ENCODE results near the gene SYNE2.
"Not testable (repeated sequence)": the region's sequence is repeated elsewhere in the genome, so short reads cannot be mapped to it uniquely, and the experiment has no call there.

Gene SYNE2, protein sequence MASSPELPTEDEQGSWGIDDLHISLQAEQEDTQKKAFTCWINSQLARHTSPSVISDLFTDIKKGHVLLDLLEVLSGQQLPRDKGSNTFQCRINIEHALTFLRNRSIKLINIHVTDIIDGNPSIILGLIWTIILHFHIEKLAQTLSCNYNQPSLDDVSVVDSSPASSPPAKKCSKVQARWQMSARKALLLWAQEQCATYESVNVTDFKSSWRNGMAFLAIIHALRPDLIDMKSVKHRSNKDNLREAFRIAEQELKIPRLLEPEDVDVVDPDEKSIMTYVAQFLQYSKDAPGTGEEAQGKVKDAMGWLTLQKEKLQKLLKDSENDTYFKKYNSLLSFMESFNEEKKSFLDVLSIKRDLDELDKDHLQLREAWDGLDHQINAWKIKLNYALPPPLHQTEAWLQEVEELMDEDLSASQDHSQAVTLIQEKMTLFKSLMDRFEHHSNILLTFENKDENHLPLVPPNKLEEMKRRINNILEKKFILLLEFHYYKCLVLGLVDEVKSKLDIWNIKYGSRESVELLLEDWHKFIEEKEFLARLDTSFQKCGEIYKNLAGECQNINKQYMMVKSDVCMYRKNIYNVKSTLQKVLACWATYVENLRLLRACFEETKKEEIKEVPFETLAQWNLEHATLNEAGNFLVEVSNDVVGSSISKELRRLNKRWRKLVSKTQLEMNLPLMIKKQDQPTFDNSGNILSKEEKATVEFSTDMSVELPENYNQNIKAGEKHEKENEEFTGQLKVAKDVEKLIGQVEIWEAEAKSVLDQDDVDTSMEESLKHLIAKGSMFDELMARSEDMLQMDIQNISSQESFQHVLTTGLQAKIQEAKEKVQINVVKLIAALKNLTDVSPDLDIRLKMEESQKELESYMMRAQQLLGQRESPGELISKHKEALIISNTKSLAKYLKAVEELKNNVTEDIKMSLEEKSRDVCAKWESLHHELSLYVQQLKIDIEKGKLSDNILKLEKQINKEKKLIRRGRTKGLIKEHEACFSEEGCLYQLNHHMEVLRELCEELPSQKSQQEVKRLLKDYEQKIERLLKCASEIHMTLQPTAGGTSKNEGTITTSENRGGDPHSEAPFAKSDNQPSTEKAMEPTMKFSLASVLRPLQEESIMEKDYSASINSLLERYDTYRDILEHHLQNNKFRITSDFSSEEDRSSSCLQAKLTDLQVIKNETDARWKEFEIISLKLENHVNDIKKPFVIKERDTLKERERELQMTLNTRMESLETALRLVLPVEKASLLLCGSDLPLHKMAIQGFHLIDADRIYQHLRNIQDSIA (N-terminal part only)

DNA sequence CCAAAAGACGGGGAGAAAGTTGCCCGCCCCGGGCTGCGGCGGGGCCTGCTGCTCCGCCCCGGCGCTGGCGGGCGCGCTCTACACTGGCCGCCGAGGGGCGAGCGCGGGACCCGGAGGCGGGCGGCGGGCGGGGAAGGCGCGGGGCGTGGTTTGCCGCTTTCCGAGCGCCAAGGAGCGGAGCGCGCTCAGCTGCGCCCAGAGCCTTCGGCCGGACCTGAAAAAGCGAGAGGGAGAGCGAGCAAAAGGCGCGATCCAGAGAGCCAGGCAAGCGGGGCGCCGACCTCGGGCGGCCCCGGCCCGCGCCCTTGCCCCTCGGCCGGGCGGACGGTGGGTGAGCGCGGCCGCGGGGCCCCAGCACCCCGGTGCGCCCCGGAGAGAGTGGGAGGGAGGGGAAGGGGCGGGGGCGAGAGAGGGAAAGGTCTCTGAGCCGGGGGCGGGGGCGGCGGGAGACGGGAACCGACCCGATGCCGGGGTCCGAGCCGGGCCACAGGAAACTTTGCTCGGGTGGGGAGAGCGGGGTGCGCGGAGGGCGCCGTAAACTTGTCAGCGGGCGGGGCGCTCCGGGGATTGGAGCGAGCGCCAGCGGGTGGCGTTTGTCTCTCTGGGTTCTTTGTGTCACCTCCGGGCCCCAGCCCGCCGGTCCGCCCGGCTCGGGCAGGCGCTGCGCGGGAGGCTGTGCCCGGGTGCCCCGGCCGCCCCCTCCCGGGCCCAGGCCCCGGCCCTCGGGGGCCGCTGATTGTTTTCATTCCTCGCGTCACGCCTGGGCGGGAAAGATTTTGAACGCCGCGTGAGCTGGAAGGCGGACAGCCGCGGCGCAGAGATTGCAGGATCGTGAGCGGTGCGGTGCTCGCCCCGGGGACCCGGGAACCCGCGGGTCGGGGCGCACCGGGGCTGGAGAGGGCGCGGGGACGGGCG, at the start of gene SYNE2:
Gene SYNE2, plus strand, starts transcription at position 188 of the 915 bp plus-strand sequence. CDS start 56,145 bp downstream, outside the sequence.
- DNase-seq (ENCODE audit: low read depth) = peak; percentile 28

DNA sequence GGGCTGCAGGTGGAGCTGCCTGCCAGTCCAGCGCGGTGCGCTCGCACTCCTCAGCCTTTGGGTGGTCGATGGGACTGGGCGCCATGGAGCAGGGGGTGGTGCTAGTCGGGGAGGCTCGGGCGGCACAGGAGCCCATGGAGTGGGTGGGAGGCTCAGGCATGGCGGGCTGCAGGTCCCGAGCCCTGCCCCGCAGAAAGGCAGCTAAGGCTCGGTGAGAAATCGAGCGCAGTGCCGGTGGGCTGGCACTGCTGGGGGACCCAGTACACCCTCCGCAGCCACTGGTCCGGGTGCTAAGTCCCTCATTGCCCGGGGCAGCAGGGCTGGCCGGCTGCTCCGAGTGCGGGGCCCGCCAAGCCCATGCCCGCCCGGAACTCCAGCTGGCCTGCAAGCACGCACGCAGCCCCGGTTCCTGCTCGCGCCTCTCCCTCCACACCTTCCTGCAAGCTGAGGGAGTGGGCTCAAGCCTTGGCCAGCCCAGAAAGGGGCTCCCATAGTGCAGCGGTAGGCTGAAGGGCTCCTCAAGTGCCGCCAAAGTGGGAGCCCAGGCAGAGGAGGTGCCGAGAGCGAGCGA, 49.5 kb upstream of the SYNE2 start:
- DNase-seq (ENCODE audit: low read depth) = not testable (repeated sequence)

DNA sequence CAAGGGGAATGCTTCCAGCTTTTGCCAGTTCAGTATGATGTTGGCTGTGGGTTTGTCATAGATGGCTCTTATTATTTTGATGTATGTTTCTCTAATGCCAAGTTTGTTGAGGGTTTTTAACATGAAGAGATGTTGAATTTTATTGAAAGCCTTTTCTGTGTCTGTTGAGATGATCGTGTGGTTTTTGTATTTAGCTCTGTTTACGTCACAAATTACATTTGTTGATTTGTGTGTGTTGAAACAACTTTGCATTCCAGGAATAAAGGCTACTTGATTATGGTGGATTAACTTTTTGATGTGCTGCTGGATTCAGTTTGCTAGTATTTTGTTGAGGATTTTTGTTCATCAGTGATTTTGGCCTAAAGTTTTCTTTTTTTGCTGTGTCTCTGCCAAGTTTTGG, 46.7 kb upstream of the SYNE2 start:
- not testable (repeated sequence) for DNase-seq (ENCODE audit: low read depth)

DNA sequence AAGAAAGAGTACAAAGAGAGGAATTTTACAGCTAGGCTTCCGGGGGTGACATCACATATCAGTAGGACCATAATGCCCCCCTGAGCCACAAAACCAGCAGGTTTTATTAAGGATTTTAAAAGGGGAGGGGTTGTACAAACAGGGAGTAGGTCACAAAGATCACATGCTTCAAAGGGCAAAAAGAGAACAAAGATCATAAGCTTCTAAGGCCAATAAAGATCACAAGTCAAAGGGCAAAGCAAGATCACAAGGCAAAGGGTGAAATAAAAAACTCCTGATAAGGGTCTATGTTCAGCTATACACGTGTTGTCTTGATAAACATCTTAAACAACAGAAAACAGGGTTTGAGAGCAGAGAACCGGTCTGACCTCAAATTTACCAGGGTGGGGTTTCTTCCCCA, 41.1 kb upstream of the SYNE2 start:
- not testable (repeated sequence) for DNase-seq (ENCODE audit: low read depth)

DNA sequence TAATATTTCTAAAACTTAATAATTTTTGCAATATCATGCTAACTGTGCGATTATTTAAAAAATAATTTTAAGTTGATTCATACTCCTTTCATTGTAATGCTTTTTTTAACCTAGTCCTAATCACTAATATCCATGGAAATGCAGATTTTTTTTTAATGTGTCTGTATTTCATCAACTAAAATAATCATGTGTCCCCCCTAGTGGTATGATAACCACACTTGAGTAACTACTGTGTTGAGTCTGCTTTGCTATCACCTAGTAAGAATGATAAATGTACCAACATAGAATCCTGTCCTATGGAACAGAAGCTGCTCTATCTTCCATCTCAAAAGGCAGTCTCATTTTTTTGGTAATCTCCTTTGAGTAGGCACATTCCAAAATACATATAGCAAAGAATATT, 19.1 kb upstream of the SYNE2 start:
- no peak for DNase-seq (ENCODE audit: low read depth)

DNA sequence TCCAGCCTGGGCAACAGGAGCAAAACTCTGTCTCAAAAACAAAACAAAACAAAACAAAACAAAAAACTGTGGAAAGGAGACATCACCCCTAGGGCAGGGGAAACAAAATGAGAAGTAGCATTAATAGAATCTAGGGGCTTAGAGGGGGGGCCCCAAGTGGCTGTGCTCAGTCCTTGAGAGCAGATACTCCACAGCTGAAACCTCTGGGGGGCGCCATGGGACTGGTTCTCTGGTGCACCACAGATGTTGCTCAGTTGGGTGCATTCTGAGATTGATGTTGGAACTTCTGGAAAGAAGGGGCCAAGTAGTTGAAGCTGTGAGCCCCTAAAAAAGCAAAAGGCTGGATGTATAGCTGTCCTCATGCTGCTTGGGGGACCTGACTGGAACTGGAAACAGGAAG, 11.8 kb upstream of the SYNE2 start:
- DNase-seq (ENCODE audit: low read depth) = no peak

DNA sequence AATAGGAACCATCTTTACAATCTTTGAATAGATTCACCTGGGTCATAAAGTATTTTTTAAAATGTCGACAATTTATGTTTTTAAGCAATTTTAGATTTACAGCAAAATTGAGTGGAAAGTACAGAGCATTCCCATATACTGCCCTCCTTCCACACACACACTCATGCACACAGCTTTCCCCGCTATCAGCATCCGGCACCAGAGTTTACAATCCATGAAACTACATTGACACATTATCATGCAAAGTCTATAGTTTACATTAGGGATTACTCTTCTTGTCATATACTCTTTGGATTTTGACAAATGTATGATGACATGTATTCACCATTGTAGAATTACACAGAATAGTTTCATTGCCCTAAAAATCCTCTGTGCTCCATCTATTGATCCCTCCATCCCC, 9.0 kb upstream of the SYNE2 start:
- DNase-seq (ENCODE audit: low read depth) = no peak

DNA sequence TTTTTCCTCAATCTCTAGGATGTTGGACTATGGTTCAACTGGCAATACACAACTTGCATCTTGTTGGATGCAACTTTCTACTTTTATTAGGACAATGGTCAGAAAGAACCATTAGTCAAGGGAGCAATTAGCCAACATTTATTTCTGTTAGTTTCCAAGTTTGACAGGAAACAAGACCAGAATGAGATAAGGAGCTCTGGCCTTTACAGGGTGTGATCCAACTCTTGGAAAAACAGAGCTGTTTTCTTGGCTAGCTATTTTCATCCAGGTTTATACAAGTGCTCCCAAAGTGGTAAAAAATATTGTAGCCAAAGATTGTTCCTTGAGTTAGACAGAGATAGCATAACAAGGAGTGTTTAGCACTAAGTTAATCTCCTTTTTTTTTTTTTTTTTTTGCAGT, 3.9 kb upstream of the SYNE2 start:
- DNase-seq (ENCODE audit: low read depth) = no peak

DNA sequence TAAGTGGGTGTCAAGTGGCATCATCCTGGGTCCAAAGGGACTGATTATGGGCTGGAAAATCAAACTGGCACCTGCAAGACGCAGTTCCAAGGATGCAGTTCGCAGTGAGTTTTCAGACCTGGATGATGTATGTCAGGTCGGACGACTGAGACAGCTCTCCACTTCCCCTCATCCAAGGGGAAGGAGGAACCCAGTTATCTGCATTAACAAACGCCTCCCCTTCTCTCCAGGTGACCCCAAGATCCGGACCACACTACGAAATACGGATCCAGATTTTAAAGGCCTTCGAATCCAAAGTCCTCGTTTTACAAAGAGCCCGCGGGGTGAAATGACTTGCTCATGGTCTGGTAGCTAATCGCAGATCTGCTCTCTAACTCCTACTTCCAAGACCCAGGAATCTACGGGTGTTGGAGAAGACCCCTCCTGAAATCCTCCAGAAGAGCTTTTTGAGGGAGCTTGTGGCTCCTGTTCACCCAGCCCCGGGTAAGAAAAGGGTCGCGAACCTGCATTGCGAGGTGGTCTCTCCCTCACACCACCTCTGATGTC, 460 bp upstream of the SYNE2 start:
- no peak for DNase-seq (ENCODE audit: low read depth)

DNA sequence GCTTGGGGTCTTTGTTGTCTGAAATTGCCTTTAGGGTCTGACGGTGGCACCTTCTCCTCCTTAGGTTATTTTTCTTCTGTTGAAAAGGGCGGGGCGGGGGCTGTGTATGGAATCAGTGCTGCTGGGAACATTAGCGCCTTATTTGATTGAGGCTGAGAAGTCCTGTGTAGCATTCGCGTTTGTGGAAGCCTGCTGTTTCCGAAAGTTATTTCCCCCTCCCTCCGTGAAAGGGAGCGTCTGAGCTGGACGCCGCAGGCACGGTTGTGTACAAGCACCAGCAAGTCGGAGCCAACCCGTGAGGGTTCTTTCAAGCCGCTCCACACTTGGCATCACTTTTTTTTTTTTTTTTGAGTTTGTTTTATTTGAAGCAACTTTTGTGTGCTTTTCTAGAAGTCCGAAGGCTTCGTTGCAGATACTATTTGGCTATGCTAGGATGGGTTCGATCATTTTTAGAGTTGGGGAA, 1.1 kb downstream of the SYNE2 start:
- DNase-seq (ENCODE audit: low read depth) = no peak

DNA sequence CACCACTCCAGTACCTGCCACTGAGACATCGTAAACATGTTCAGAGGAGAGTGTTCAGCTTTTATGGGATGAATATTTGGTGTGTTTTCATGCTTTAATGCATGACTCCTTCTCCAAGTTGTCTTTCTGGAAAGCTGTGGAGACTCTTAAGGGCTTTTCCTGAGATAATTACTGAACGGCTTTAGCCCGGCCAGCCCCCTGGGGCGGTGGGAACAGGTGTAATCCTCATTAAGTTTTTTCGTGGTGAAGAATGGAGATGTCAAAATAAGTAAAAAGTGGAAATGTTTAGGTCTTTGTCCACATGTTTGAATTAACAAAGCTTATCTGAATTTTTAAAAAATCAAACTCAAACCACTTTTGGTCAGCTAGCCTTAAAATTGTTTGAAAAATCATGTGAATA, 1.5 kb downstream of the SYNE2 start:
- no peak for DNase-seq (ENCODE audit: low read depth)

DNA sequence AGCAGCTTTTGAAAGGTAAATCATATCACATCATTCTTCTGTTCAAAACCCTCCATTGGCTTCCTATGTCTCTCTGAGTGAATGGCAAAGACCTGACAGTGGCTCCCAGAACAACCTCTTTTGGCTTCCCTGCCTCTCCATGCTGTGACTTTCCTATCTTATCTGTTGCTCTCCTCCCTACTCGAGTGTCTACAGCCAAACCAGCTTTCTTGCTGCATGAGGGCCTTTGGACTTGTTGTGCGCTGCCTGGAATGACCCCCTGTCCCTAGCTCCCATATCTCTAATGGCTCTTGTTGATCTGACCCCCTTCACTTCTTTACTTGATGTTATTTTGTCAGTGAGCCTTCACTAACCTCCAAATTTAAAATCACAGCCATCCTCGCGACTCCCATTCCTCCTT, 2.5 kb downstream of the SYNE2 start:
- DNase-seq (ENCODE audit: low read depth) = no peak

DNA sequence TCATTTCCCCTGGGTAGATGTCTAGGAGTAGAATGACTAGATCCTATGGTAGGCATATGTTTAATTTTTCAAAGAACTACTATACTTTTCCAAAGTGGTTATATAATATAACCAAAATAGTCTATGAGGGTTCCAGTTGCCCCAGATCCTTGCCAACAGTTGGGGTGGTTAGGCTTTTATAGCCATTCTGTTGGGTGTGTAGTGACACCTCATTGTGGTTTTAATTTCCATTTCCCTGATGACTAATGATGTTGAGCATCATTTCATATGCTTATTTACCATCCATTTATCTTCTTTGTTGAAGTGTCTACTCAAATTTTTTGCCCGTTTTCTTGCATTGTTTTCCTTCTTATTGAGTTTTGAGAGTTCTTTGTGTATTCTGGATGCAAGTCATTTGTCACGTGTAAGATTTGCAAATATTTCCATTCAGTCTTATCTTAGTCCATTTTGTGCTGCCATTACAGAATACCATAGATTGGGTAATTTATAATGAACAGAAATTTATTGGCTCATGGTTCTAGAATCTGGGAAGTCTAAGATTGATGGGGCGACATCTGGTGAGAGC, 4.7 kb downstream of the SYNE2 start:
- DNase-seq (ENCODE audit: low read depth) = no peak

DNA sequence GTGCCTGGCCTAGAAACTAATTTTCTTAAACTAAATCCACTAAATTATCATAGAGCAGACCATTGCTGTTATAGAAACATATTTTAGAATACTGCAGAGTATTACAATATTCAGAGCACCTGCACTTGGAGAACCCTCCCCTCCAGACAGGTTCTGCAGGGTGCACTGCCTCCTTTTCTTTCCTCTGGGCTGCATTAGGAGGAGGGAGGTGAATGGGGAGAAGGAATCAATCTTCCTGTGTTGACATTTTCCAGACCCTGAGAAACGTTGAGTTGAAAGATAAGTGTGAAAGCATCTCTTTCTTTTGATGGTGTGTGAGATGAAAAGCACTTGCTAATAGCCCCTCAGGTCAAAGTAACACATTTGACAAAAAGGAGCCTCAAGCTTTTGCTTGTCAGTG, 7.3 kb downstream of the SYNE2 start:
- no peak for DNase-seq (ENCODE audit: low read depth)

DNA sequence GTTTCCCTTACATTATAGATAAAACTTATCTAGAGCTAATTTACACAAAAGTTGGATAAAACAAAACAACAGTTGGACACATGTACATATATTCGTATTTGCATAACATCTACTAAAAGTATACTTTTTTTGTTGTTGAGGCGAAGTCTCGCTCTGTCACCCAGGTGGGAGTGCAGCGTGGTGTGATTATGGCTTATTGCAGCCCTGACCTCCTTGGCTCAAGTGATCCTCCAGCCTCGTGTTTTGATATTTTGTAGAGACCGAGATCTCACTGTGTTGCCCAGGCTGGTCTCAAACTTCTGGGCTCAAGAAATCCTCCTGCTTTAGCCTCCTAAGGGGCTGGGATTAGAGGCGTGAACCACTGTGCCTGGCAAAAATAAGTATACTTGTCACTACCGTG, 9.4 kb downstream of the SYNE2 start:
- no peak for DNase-seq (ENCODE audit: low read depth)

DNA sequence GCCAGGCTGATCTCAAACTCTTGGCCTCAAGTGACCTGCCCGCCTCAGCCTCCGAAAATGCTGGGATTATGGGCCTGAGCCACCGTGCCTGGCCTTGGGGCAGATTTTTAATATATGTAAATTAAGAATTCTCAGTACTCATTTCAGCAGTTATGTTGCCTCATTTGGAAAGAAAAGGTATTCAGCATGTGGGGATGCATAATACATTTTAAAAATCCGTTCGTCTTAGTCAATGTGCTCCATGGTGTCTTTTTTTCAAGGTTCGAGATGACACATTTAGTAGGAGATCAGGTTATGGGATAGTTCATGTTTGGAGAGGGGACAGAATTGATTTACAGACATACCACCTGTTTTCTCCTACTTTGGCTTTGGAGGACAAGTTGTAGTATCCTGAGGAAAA, 10.2 kb downstream of the SYNE2 start:
- no peak for DNase-seq (ENCODE audit: low read depth)

DNA sequence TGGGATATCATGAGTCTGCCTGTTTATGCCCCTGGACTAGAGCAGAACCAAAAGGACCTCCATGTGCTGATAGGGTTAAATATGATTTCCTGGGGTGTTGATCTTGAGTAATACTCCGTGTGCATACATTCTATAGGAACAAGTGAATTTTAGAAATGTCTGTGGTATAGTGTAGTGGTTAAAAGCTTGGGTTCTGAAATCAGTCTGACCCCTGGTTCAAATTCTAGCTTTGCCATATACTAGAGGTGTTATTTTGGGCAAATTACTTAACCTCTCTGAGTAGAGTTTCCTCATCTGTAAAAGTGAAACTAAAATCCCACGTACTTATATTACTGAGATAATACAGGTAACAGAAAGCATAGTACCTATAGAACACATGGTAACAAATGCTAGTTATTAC, 12.0 kb downstream of the SYNE2 start:
- DNase-seq (ENCODE audit: low read depth) = not testable (repeated sequence)

DNA sequence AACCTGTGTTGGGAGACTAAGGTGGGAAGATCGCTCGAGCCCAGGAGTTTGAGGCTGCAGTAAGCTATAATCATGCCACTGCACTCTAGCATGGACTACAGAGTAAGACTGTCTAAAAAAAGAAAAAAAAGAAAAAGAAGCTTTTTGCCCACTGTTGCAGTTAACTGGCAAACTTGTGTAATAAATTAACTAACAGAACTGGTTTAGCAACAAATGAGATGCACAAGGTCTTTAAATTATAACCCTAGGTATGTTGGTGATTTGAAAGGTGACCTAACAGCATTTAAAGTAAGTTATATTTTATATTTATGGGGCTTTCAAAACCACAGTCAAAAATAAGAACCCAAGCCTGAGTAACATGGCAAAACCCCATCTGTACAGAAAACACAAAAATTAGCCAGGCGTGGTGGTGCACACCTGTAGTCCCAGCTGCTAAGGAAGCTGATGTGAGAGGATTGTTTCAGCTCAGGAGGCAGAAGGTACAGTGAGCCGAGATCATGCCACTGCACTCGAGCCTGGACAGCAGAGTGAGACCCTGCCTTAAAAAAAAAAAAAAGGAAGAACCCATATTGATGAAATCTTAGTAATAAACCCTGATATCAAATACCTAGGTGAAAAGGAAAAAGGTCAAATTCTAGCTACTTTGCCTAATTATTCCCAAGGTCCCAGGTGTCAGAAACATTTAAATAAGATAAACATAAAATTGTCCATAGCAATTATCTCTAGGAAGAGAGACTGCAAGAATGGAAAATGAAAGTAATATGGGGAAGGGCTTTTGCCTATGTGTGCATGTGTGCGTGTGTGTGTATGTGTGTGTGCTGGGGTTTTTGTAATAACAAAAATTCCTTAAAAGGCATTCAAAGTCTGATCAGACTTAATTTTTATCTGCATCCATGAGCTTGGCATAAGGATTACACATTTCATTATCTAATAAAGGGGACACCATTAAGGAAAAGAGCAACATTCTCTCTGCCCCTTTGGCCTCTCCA, 15.4 kb downstream of the SYNE2 start:
- no peak for DNase-seq (ENCODE audit: low read depth)
